Measurements from ENCODE around the gene RSPO3. TPM values are rescaled to one million over a fixed set of nuclear protein-coding genes. Genes with fewer than 3 reads are reported as not detected.
A peak's percentile ranks its signal among the peaks of the same experiment; 100 is the strongest.

The RSPO3 gene
- total RNA-seq, 1 experiment from 2014 or later: not detected

DNA sequence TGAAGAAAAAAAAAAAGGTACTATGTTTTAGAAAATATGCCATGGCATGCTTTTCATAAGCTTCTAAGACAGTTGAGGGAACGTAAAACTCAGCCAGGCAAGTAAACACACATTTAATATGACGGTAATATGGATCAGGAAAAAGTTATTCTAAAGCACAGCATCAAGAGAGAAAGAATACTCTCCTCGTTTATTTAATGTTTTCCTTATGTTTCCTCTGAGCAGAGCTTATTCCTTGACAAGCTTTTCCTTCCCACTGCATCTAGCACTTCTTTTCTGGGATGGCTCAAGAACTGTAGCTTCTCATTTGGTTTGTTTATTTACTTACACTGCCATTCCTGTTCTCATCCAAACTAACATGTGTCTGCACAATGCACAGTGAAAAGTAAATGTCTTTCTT lies 2.7 kb upstream of the RSPO3 start:
- H3K36me3 Mint-ChIP-seq (ENCODE audit: insufficient read depth, unreplicated experiment): peaks cover 5% of the 10 kb centered on the region
- intact Hi-C loops (cut with micrococcal nuclease; ENCODE audit: unreplicated experiment): no loop called here
- no peak overlapping the region for H3K27ac Mint-ChIP-seq (ENCODE audit: unreplicated experiment)
- TF ChIP-seq, protein P1, sequence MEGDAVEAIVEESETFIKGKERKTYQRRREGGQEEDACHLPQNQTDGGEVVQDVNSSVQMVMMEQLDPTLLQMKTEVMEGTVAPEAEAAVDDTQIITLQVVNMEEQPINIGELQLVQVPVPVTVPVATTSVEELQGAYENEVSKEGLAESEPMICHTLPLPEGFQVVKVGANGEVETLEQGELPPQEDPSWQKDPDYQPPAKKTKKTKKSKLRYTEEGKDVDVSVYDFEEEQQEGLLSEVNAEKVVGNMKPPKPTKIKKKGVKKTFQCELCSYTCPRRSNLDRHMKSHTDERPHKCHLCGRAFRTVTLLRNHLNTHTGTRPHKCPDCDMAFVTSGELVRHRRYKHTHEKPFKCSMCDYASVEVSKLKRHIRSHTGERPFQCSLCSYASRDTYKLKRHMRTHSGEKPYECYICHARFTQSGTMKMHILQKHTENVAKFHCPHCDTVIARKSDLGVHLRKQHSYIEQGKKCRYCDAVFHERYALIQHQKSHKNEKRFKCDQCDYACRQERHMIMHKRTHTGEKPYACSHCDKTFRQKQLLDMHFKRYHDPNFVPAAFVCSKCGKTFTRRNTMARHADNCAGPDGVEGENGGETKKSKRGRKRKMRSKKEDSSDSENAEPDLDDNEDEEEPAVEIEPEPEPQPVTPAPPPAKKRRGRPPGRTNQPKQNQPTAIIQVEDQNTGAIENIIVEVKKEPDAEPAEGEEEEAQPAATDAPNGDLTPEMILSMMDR (IDR thresholded peaks at IDR 0.05; ENCODE audit: unreplicated experiment): no peak
- peaks cover 12% of the 10 kb centered on the region for H3K4me1 Mint-ChIP-seq (ENCODE audit: low read depth, unreplicated experiment)
- H3K4me3 Mint-ChIP-seq (ENCODE audit: low read depth, unreplicated experiment): no peak overlapping the region
- DNase-seq: no peak
- no TSS peak for BruUV-seq (replicated peaks)
- H3K9me3 Mint-ChIP-seq (ENCODE audit: low read depth, unreplicated experiment): no peaks in the 10 kb centered on the region
- peaks cover 53% of the 10 kb centered on the region for H3K27me3 Mint-ChIP-seq (ENCODE audit: unreplicated experiment)
- CTCF ChIA-PET: interaction anchor here (0.7 kb wide), 2 partner anchors 13 to 531 kb away, joined by 3 read pairs; no protein-coding TSS in a partner anchor

DNA sequence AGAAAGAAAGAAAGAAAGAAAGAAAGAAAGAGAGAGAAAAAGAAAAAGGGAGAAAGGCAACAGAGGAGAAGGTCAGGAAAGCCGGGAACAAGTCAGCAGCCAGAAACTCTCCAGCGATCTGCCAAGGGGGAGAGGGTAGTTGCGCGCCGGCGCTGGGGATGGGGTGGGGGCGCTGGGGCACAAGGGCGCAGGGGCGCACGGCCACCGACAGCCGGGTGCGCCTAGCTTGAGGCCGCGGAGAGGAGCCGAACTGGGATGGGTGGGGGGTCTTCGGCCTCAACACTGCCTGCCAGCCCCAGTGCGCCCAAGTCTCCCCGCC lies 533 bp upstream of the RSPO3 start:
- peaks cover 5% of the 10 kb centered on the region for H3K36me3 Mint-ChIP-seq (ENCODE audit: insufficient read depth, unreplicated experiment)
- no peak for DNase-seq
- no peaks in the 10 kb centered on the region for H3K9me3 Mint-ChIP-seq (ENCODE audit: low read depth, unreplicated experiment)
- intact Hi-C loops (cut with micrococcal nuclease; ENCODE audit: unreplicated experiment): no loop called here
- H3K27me3 Mint-ChIP-seq (ENCODE audit: unreplicated experiment): peaks cover 62% of the 10 kb centered on the region
- CTCF ChIA-PET: no interaction called here
- TF ChIP-seq, protein P1 (IDR thresholded peaks at IDR 0.05; ENCODE audit: unreplicated experiment): no peak
- peaks cover 20% of the 10 kb centered on the region for H3K4me1 Mint-ChIP-seq (ENCODE audit: low read depth, unreplicated experiment)
- H3K27ac Mint-ChIP-seq (ENCODE audit: unreplicated experiment): no peak overlapping the region
- BruUV-seq (replicated peaks): no TSS peak
- H3K4me3 Mint-ChIP-seq (ENCODE audit: low read depth, unreplicated experiment): peak overlapping the region; percentile 74

DNA sequence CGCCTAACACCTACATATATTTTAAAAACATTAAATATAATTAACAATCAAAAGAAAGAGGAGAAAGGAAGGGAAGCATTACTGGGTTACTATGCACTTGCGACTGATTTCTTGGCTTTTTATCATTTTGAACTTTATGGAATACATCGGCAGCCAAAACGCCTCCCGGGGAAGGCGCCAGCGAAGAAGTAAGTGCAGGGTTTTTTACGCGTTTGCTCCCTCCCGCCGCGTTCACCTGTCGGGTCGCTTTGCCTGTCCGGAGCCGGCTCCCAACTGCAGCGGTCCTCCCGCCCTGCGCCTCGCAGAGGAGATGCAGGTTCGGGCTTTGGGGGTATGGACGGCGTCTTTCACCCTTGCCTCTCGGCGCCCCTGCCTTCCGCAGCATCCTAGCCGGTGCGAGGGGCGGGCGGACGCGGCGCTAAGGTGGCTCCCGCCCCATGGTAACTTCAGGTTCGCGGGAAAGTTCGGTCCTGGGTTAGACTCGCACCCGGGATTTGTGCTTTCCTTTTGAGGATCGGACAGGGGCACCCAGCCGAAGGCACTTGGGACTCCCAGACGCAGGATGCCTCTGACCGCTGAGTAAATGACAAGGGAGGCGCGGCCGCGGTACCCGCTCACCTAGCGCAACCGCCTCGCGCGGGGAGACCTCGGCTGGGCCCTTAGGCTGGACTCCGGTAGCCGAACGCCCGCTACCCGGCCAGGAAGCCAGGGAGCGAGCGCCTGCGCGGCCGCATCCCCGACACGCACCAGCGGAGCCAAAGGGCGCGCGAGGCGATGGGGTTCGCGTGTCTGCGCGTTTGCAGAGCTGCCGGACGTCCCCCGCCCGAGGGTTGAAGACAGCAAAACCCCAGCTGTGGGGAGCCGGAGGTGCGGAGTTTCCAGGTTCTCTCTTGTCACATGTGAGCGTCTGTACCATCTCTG lies 891 bp downstream of the RSPO3 start:
- intact Hi-C loops (cut with micrococcal nuclease; ENCODE audit: unreplicated experiment): loop anchor here (2.0 to 10.0 kb wide), 4 partner anchors 455 to 1123 kb away; no protein-coding TSS in a partner anchor
- Mint-ChIP-seq H3K4me3 (ENCODE audit: low read depth, unreplicated experiment) (peak overlapping the region; percentile 74), H3K27me3 (ENCODE audit: unreplicated experiment) (peaks cover 59% of the 10 kb centered on the region), H3K4me1 (ENCODE audit: low read depth, unreplicated experiment) (peaks cover 20% of the 10 kb centered on the region), H3K9me3 (ENCODE audit: low read depth, unreplicated experiment) (no peaks in the 10 kb centered on the region), H3K36me3 (ENCODE audit: insufficient read depth, unreplicated experiment) (peaks cover 5% of the 10 kb centered on the region), H3K27ac (ENCODE audit: unreplicated experiment) (no peak overlapping the region)
- CTCF ChIA-PET: interaction anchor here (0.6 kb wide), 1 partner anchor 590 kb away, joined by 6 read pairs; no protein-coding TSS in a partner anchor
- BruUV-seq (replicated peaks): no TSS peak
- TF ChIP-seq, protein P1 (IDR thresholded peaks at IDR 0.05; ENCODE audit: unreplicated experiment): no peak
- DNase-seq: no peak

DNA sequence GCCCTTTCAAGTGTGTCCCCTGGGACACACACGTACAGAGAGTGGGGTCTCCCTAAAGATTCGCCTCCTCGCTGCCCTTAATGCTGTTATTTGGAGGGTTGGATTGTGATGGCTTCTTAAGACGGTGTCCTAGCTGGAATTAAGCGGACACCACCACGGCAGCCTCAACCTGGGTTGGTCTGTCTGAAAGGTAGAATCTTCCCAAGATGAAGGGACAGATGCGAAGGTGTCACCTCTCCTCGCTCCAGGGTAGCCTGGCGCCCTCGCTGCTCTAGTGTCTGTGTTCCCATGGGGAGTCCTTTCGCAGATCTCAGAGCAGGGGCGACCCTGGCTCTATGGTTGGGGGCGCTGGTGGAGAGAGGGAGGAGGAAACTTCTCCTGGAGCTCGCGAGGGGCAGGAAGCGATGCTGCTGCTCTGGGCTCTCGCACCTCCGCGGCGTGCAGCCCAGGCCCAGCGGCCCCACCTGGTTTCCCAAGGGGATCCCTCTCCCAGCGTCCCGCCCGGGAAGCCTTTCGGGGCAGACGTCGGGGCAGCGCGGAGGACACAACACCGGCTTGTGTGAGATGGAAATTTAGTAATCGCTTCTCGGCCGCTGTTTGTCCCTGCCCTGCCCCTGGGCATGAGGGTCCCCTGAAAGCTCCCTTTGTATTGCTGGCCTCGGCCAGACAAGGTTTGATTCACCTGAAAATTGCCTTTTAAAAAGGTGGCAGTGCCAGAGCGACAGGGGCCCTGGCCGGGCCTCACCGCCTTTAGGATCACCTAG lies 1.7 kb downstream of the RSPO3 start:
- H3K27ac Mint-ChIP-seq (ENCODE audit: unreplicated experiment): no peak overlapping the region
- H3K4me3 Mint-ChIP-seq (ENCODE audit: low read depth, unreplicated experiment): peak overlapping the region; percentile 74
- H3K36me3 Mint-ChIP-seq (ENCODE audit: insufficient read depth, unreplicated experiment): peaks cover 5% of the 10 kb centered on the region
- intact Hi-C loops (cut with micrococcal nuclease; ENCODE audit: unreplicated experiment): loop anchor here (2.0 to 10.0 kb wide), 4 partner anchors 455 to 1123 kb away; no protein-coding TSS in a partner anchor
- H3K4me1 Mint-ChIP-seq (ENCODE audit: low read depth, unreplicated experiment): peaks cover 20% of the 10 kb centered on the region
- peaks cover 50% of the 10 kb centered on the region for H3K27me3 Mint-ChIP-seq (ENCODE audit: unreplicated experiment)
- no TSS peak for BruUV-seq (replicated peaks)
- no peaks in the 10 kb centered on the region for H3K9me3 Mint-ChIP-seq (ENCODE audit: low read depth, unreplicated experiment)
- no peak for DNase-seq
- TF ChIP-seq, protein P1 (IDR thresholded peaks at IDR 0.05; ENCODE audit: unreplicated experiment): no peak
- CTCF ChIA-PET: interaction anchor here (0.6 kb wide), 1 partner anchor 591 kb away, joined by 6 read pairs; no protein-coding TSS in a partner anchor

All from Calu3 (cell line).